DOHH2 (cell line): ENCODE measurements around the gene PHLDB2.

Source experiments
- EZH2phosphoT487 ChIP-seq: fragments of 200-600 bp; sonication (generic); IDR thresholded peaks from 2 replicates; pipeline ENCODE4 v1.6.1; 2017; ENCODE audit warnings: borderline replicate concordance, mild to moderate bottlenecking, antibody characterized with exemption, low read length, moderate library complexity, mixed read lengths
- TF ChIP-seq, protein P1 (sequence below): fragments of 200-600 bp; sonication (generic); IDR thresholded peaks from one replicate; pipeline ENCODE4 v1.5.1; 2014; ENCODE audit warnings: antibody characterized with exemption, mild to moderate bottlenecking, low read depth, low read length; ENCODE audit not compliant: poor library complexity, severe bottlenecking

DNA sequence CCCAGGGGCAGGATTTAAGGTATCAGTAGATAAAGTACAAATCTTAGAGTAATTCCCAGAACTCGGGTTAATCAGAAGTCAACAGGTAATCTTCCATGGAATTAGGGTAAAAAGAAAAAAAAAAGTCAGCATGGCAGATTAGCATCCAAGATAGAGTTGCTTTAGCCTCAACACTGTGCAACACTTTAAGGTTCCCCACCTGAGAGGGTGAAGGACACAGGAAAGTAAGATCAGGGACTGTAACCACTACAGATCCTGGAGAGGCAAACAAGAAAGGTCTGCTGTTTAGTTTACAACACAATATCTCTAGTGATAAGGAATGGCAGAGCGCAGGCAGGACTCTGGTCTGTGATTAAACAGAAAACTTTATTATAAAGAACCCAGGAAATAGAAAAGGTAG, 4.1 kb upstream of the PHLDB2 start:
- TF ChIP-seq, protein P1, sequence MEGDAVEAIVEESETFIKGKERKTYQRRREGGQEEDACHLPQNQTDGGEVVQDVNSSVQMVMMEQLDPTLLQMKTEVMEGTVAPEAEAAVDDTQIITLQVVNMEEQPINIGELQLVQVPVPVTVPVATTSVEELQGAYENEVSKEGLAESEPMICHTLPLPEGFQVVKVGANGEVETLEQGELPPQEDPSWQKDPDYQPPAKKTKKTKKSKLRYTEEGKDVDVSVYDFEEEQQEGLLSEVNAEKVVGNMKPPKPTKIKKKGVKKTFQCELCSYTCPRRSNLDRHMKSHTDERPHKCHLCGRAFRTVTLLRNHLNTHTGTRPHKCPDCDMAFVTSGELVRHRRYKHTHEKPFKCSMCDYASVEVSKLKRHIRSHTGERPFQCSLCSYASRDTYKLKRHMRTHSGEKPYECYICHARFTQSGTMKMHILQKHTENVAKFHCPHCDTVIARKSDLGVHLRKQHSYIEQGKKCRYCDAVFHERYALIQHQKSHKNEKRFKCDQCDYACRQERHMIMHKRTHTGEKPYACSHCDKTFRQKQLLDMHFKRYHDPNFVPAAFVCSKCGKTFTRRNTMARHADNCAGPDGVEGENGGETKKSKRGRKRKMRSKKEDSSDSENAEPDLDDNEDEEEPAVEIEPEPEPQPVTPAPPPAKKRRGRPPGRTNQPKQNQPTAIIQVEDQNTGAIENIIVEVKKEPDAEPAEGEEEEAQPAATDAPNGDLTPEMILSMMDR, result no peak
- TF ChIP-seq EZH2phosphoT487, result no peak
